ENCODE data around the gene HPS4. TPM values are rescaled to one million over a fixed set of nuclear protein-coding genes. Genes with fewer than 3 reads are reported as not detected.
A peak's percentile ranks its signal among the peaks of the same experiment; 100 is the strongest.

HPS4 gene
- total RNA-seq, 1 donor, result 28.1 TPM

GRCh38 chr22:26513838-26514237 lies 30.3 kb upstream of the HPS4 start:
- no peak for DNase-seq (ENCODE audit: low read depth)
- H3K4me3 ChIP-seq (ENCODE audit: low read depth, low read length), result no peak overlapping the region
- TF ChIP-seq, protein P1, sequence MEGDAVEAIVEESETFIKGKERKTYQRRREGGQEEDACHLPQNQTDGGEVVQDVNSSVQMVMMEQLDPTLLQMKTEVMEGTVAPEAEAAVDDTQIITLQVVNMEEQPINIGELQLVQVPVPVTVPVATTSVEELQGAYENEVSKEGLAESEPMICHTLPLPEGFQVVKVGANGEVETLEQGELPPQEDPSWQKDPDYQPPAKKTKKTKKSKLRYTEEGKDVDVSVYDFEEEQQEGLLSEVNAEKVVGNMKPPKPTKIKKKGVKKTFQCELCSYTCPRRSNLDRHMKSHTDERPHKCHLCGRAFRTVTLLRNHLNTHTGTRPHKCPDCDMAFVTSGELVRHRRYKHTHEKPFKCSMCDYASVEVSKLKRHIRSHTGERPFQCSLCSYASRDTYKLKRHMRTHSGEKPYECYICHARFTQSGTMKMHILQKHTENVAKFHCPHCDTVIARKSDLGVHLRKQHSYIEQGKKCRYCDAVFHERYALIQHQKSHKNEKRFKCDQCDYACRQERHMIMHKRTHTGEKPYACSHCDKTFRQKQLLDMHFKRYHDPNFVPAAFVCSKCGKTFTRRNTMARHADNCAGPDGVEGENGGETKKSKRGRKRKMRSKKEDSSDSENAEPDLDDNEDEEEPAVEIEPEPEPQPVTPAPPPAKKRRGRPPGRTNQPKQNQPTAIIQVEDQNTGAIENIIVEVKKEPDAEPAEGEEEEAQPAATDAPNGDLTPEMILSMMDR (IDR thresholded peaks at IDR 0.05; ENCODE audit: insufficient read depth, low read depth, low read length), result no peak

DNA sequence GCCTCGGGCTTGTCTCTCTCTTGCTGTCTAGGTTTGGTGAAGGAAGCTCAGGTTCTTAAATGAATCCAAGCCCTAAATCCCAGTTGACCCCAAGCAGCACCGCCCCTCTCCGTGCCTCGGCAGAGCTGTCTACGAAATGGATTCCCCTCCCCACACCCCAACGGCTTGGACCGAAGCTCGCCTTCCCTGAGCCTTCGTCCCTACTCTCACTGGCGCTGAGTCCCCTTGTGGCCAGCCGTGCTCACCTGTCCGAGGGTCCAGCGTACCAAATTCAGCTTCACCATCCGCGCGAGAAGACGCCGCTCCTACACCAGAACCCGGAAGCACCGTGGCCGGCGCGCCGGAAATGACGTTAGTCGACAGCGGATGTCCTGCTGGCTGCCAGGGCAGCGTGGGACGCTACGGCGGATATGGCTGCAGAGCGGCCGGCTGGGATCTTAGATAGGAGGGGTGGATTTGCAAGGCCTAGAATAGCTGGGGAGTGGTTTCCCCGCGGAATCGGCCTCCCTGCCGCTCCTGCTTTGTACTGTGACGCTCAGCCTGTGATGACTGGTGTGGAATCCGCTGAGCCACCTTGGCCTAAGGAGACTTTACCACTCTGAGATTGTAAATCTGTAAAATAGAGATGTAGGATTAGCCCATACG lies 28.7 kb upstream of the HPS4 start, which contains the start of gene TFIP11:
Gene TFIP11 (minus strand): TSS at position 325 of the 645 bp plus-strand sequence. CDS start 2,201 bp downstream, outside the sequence.
- peak within 1 kb of the TSS; percentile 83 for H3K4me3 ChIP-seq (ENCODE audit: low read depth, low read length)
- TF ChIP-seq, protein P1 (IDR thresholded peaks at IDR 0.05; ENCODE audit: insufficient read depth, low read depth, low read length), result no peak
- peak; percentile 93 for DNase-seq (ENCODE audit: low read depth)

- H3K4me3 ChIP-seq (ENCODE audit: low read depth, low read length), result no peak overlapping the region
- TF ChIP-seq, protein P1 (IDR thresholded peaks at IDR 0.05; ENCODE audit: insufficient read depth, low read depth, low read length), result no peak
- no peak for DNase-seq (ENCODE audit: low read depth)
Measured at GRCh38 chr22:26508148-26508547, 24.6 kb upstream of the HPS4 start.

DNA sequence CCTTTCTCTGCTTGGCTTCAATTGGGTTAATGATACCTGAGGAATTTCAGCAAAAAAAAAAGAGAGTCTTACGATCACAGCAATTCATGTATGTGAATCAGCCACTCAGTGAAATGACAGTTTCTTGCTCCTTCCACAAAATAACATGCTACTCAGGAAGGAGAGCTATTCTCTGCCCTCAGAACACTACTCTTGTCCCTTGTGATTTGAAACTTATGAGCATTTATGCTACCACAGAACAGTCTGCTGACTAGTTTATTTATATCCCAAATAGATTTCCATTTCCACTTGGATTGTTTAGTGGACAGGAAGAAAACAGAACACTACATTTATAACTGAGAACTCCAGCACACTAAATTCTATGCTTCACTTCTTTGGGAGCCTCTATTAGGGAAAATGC lies 20.2 kb upstream of the HPS4 start:
- TF ChIP-seq, protein P1 (IDR thresholded peaks at IDR 0.05; ENCODE audit: insufficient read depth, low read depth, low read length), result no peak
- DNase-seq (ENCODE audit: low read depth), result no peak
- H3K4me3 ChIP-seq (ENCODE audit: low read depth, low read length), result no peak overlapping the region

DNA sequence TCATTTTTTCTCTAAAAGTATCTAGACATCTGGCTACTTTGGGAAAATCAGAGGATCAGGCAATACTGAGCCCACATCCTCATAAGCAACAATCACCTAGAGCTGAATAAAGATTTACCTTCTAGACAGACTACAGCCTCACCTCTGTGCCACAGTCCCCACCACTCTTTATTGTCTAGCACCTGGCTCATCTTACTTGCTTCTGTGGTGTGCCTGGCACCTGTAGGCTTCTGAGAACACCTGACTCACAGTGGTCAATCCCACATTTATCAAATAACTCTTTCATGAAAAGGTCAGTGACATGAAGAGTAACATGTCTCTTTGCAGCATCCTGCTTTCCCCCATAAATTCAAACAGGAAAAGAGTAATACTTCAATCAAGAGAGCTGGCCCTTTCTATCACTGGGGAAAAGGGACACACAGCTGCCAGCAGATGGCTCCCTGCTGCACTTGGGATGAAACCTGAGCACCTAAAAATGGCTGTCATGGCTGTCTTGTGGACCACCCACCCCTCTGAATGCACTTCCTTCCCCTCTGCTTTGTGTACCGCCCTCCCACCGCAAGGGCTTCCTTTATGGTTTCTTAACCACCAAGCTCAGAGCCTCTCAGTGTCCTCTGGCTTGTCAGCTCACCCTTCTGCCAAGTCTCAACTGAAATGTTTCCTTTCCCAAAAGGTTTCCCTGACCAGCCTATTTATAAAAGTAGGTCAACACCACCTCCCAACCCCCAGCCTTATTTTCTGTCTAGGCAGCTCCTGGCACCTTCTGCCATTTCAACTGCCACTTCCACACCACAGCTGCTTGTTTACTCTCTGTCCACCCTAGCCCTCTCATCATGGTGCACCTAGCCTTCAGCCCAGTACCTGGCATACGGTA lies 19.3 kb upstream of the HPS4 start:
- DNase-seq (ENCODE audit: low read depth), result peak; percentile 59
- H3K4me3 ChIP-seq (ENCODE audit: low read depth, low read length), result no peak overlapping the region
- TF ChIP-seq, protein P1 (IDR thresholded peaks at IDR 0.05; ENCODE audit: insufficient read depth, low read depth, low read length), result peak; percentile 71

GRCh38 chr22:26501996-26502395 lies 18.4 kb upstream of the HPS4 start:
- TF ChIP-seq, protein P1 (IDR thresholded peaks at IDR 0.05; ENCODE audit: insufficient read depth, low read depth, low read length), result no peak

More at GRCh38 chr22:26501996-26502395, 18.4 kb upstream of the HPS4 start:
- H3K4me3 ChIP-seq (ENCODE audit: low read depth, low read length), result no peak overlapping the region
- DNase-seq (ENCODE audit: low read depth), result no peak

All from fibroblast of villous mesenchyme (primary cell).